Measurements from ENCODE around the gene PARP6. TPM values are rescaled to one million over a fixed set of nuclear protein-coding genes. Genes with fewer than 3 reads are reported as not detected.

PARP6 gene, protein sequence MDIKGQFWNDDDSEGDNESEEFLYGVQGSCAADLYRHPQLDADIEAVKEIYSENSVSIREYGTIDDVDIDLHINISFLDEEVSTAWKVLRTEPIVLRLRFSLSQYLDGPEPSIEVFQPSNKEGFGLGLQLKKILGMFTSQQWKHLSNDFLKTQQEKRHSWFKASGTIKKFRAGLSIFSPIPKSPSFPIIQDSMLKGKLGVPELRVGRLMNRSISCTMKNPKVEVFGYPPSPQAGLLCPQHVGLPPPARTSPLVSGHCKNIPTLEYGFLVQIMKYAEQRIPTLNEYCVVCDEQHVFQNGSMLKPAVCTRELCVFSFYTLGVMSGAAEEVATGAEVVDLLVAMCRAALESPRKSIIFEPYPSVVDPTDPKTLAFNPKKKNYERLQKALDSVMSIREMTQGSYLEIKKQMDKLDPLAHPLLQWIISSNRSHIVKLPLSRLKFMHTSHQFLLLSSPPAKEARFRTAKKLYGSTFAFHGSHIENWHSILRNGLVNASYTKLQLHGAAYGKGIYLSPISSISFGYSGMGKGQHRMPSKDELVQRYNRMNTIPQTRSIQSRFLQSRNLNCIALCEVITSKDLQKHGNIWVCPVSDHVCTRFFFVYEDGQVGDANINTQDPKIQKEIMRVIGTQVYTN
- total RNA-seq, result 100 to 1,000 TPM in 1 of 6 donors, 10 to 100 TPM in 5; 54.9 to 140 (median 71.4) TPM

- Histone ChIP-seq H3K9me3 (no peaks in the 10 kb centered on the region), H3K27me3 (no peaks in the 10 kb centered on the region), H3K4me1 (peaks cover 12 to 21% (median 17%) of the 10 kb centered on the region in 4 donors), H3K4me3 (peak within 1 kb of the TSS; percentile 68 to 93 (median 75)), H3K36me3 (peaks cover 0 to 14% (median 7%) of the 10 kb centered on the region in 4 donors), H3K27ac (peak within 1 kb of the TSS; percentile 86 to 95 (median 91))
- no peak for TF ChIP-seq EP300 (IDR thresholded peaks at IDR 0.05)
- peak; percentile 68 to 92 for TF ChIP-seq POLR2AphosphoS5 (IDR thresholded peaks at IDR 0.05)
- peak in 2 of 4 donors; percentile 72 for TF ChIP-seq POLR2A (IDR thresholded peaks at IDR 0.05)
- TF ChIP-seq, protein P1, sequence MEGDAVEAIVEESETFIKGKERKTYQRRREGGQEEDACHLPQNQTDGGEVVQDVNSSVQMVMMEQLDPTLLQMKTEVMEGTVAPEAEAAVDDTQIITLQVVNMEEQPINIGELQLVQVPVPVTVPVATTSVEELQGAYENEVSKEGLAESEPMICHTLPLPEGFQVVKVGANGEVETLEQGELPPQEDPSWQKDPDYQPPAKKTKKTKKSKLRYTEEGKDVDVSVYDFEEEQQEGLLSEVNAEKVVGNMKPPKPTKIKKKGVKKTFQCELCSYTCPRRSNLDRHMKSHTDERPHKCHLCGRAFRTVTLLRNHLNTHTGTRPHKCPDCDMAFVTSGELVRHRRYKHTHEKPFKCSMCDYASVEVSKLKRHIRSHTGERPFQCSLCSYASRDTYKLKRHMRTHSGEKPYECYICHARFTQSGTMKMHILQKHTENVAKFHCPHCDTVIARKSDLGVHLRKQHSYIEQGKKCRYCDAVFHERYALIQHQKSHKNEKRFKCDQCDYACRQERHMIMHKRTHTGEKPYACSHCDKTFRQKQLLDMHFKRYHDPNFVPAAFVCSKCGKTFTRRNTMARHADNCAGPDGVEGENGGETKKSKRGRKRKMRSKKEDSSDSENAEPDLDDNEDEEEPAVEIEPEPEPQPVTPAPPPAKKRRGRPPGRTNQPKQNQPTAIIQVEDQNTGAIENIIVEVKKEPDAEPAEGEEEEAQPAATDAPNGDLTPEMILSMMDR (IDR thresholded peaks at IDR 0.05), result peak; percentile 60 to 95 (median 80)
- 0 to 4% methylated on average over 12 to 64 of the region's 82 CpGs for WGBS, 2 donors
- ATAC-seq (ENCODE audit: low FRiP score in 2 of 2), result peak; percentile 100
- peak; percentile 98 to 100 for DNase-seq
These were observed at the start of gene PARP6 for GRCh38 chr15:72272213-72272996. TSS of gene PARP6 (minus strand) at chr15:72272554. CDS start at chr15:72267477, 5,077 bp downstream.

GRCh38 chr15:72319985-72320671 lies 47.8 kb upstream of the PARP6 start, which contains the start of gene CELF6:
TSS of gene CELF6 (minus strand) at chr15:72320157. CDS start at chr15:72319874, 283 bp downstream.
- 0 to 1% methylated on average over 7 to 33 of the region's 58 CpGs for WGBS, 2 donors
- ATAC-seq (ENCODE audit: low FRiP score in 2 of 2) (peak; percentile 82 to 89), DNase-seq (peak; percentile 92 to 95)
- Histone ChIP-seq H3K27ac (peak within 1 kb of the TSS in 1 of 4 donors; percentile 16), H3K27me3 (no peaks in the 10 kb centered on the region), H3K4me3 (peak within 1 kb of the TSS; percentile 36 to 63 (median 54)), H3K9me3 (no peaks in the 10 kb centered on the region), H3K4me1 (peaks cover 7 to 17% (median 12%) of the 10 kb centered on the region in 4 donors), H3K36me3 (no peaks in the 10 kb centered on the region)
- TF ChIP-seq POLR2A (IDR thresholded peaks at IDR 0.05) (peak in 1 of 4 donors; percentile 38), POLR2AphosphoS5 (IDR thresholded peaks at IDR 0.05) (peak in 1 of 2 donors; percentile 11), EP300 (IDR thresholded peaks at IDR 0.05) (no peak)

DNA sequence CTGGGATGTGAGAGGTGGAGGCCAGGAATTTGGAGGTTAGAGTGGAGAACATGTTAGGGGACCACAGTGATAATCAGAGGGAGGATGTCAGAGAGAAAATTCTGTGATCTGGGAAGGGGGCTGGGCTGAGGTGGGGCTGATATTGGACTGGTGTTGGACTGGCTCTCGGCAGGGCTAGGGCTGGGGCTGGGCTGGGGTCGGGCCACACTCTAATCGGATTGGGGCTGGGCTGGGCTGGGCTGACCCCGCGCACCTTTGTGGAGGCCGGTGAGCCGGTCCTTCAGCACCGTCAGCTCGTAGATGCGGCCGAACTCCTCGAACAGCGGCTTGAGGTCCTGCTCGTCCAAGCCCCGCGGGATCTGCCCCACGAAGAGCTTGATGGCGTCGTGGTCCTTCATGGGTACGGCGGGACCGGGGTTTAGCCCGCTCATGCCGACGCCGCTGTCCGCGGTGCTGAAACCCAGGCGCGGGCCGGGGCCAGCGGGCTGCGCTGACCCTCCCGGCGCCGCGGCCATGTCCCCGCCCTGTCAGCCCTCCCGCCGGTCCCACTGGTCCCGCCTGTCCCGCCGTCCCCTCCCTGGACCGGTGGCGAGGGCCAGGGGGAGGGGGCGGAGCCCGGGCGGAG lies 47.1 kb upstream of the PARP6 start:
- Histone ChIP-seq H3K4me1 (peaks cover 7 to 17% (median 12%) of the 10 kb centered on the region in 4 donors), H3K27me3 (no peaks in the 10 kb centered on the region), H3K9me3 (no peaks in the 10 kb centered on the region), H3K27ac (no peak overlapping the region), H3K36me3 (no peaks in the 10 kb centered on the region), H3K4me3 (peak overlapping the region; percentile 36 to 63 (median 54))
- WGBS, 2 donors, result 13 to 14% methylated on average over 2 to 24 of the region's 48 CpGs
- TF ChIP-seq POLR2AphosphoS5 (IDR thresholded peaks at IDR 0.05), result peak in 1 of 2 donors; percentile 31
- TF ChIP-seq, protein P1 (IDR thresholded peaks at IDR 0.05), result no peak
- peak; percentile 67 to 96 for DNase-seq
- ATAC-seq (ENCODE audit: low FRiP score in 2 of 2), result peak; percentile 86 to 92

- Histone ChIP-seq H3K4me1 (peaks cover 7 to 17% (median 12%) of the 10 kb centered on the region in 4 donors), H3K4me3 (no peak overlapping the region), H3K36me3 (no peaks in the 10 kb centered on the region), H3K27ac (no peak overlapping the region), H3K9me3 (no peaks in the 10 kb centered on the region), H3K27me3 (no peaks in the 10 kb centered on the region)
- no peak for ATAC-seq (ENCODE audit: low FRiP score in 2 of 2)
- WGBS, 2 donors, result 29 to 30% methylated on average over 2 of the region's 2 CpGs
- DNase-seq, result no peak
- TF ChIP-seq POLR2A (IDR thresholded peaks at IDR 0.05) (no peak), EP300 (IDR thresholded peaks at IDR 0.05) (no peak), POLR2AphosphoS5 (IDR thresholded peaks at IDR 0.05) (no peak)
- TF ChIP-seq, protein P1 (IDR thresholded peaks at IDR 0.05), result no peak
These were observed 46.1 kb upstream of the PARP6 start for GRCh38 chr15:72318408-72318942.

Data from upper lobe of left lung (tissue), 6 donors.